Measurements from ENCODE around the gene PIGC.

The PIGC gene

DNA sequence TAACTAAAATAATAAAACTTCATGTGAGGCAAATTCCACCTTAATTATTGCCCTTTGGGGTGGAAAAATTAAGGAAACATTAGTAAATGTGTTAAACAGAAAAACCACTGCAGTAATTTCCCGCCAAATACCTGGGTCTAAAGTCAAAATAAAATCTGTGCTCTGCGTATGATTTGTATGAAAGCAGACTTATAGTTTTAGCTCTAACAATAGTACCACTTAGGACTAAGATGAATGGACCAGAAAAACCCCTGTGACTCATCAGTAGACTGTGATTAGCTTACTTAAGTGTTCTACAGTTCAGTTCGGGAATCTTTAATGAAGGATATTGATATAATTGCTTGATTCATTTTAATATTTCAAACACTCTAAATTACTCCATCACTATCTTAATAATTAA is 46.6 kb downstream of the PIGC start:
- no peak for DNase-seq

DNA sequence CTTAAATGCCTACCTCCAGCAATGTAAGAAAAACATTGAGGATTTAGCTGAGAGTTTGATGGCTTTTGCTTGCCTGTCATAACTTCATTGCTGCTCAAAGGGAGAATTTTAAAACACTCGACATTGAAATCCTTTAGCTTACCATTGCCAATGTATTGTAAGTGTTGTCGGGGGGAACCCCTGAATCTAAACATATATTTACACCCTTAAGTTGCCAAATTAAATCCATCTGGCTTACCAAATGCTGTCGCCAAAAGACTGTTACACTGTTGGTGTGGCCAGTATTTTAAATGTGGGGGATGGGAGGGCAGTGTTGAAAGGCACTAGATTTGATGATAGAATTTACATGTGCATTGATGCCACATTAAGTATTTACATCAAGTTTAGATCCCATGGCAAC is 48.3 kb downstream of the PIGC start:
- DNase-seq, result no peak

DNA sequence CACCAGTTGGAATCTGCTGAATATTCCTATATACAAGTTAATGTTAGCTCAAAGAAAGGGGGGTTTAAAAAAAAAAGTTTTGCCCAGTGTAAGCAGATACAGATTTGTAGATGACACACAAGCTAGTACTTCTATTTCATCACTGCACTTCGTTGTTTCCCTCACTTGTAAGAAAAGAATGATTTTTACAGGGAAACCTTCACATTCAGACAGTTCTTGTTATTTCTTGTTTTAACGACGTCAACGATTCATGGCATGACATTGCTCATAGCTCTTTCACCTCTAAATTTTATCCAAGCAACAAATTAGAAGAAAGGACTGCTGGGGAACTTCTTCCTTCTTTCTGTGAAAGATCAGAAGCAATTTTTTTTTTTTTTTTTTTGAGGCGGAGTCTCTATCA is 49.1 kb downstream of the PIGC start:
- DNase-seq, result no peak

DNA sequence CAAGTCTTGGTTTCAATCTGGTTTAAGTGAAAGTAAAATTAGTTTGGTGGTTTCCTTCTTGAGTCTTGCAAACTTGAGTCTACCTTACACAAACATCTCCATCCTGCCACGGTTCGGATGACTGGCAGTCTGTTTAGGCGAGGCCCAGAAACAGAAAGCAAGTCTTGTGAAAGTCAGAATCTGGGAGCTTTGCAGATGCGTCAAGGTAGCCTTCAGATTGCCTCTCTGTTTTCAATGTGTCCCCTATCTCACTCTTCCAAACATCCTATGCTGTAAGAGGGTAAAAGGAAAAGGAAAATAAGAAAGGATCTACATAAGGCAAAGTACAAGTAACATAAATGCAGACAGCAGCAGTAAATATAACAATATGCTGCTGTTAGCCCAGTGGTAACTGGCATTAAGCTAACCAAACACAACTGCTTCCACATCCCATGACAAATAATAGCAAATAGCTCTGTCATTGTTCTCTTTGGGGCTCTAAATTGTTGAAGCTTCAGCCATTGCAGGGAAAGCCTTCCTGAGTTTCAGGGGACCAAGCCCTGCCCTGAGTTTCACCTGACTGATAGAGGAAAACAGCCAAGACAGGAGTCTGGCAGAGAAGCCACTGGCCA is 49.6 kb downstream of the PIGC start:
- peak; percentile 2 for DNase-seq

DNA sequence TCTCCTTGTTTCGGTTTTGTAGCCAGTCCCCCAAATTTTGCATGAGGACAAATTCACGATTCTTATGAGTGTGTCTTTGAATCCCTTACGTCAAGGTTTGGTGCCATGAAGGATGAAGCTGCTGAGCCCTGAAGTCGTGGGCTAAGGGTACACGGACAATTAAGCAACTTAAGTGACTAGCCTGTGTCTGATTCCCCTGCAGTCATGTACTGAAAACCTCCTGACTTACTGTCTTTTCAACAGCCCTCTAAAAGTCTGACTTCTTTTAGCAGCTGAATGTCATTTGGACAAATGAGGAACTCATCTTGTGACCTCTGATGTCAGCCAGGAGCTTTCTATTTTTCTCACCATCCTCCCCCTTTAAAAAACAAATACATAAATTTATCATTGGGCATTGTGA is 50.5 kb downstream of the PIGC start:
- no peak for DNase-seq

DNA sequence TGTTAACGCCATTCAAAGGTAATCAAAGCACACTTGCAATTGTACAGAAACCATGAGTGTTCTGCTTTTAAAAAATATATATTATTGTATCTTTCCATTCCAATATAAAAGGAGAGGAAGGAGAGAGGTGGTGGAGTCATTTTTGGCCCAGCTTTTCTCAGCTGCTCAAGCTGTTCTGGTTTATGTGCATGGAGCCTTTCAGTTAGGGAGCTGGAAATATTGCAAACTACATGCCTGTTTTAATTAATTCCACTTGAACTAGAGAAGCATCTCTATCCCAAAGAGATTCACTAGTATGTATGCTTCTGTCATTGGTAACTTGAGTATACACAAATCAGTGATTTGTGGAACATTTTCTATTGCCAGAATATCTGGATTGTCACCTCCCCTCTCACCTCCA is 51.9 kb downstream of the PIGC start:
- DNase-seq, result no peak
